Endothelial cell (in vitro differentiated cells): Measurements from ENCODE around the gene ARHGAP26. TPM values are rescaled to one million over a fixed set of nuclear protein-coding genes. Genes with fewer than 3 reads are reported as not detected.

Source experiments
- DNase-seq: peaks from one replicate; pipeline ENCODE4 v3.0.0; 2021; ENCODE audit warnings: low spot score
- H3K27ac Mint-ChIP-seq: one replicate; pipeline ENCODE4 v1.8.0; 2021; ENCODE audit warnings: mixed read lengths, inconsistent platforms; ENCODE audit not compliant: unreplicated experiment
- H3K27me3 Mint-ChIP-seq: one replicate; pipeline ENCODE4 v1.8.0; 2021; ENCODE audit warnings: mild to moderate bottlenecking, moderate library complexity, mixed read lengths, inconsistent platforms; ENCODE audit not compliant: unreplicated experiment
- H3K36me3 Mint-ChIP-seq: one replicate; pipeline ENCODE4 v1.8.0; 2021; ENCODE audit warnings: mild to moderate bottlenecking, low read depth, mixed read lengths, inconsistent platforms; ENCODE audit not compliant: unreplicated experiment
- H3K4me1 Mint-ChIP-seq: one replicate; pipeline ENCODE4 v1.8.0; 2021; ENCODE audit warnings: mild to moderate bottlenecking, mixed read lengths, inconsistent platforms; ENCODE audit not compliant: unreplicated experiment
- H3K4me3 Mint-ChIP-seq: one replicate; pipeline ENCODE4 v1.8.0; 2021; ENCODE audit warnings: mild to moderate bottlenecking, mixed read lengths, inconsistent platforms; ENCODE audit not compliant: unreplicated experiment
- H3K9me3 Mint-ChIP-seq: one replicate; pipeline ENCODE4 v1.8.0; 2021; ENCODE audit warnings: mixed read lengths, inconsistent platforms; ENCODE audit not compliant: unreplicated experiment
- total RNA-seq: library from RNA; stranded (reverse); fragmentation: NEBNext Ultra II Directional; extraction: Animal tissue kit (Norgen Biotek cat#: 25700); gene quantifications from one replicate; pipeline ENCODE4 v1.2.1, GENCODE V29; 2021; ENCODE audit not compliant: unreplicated experiment
- TF ChIP-seq, protein P1 (sequence below): fragments of 200-600 bp; sonication (generic); IDR thresholded peaks from one replicate; pipeline ENCODE4 v1.5.0; 2021; ENCODE audit warnings: antibody characterized with exemption; ENCODE audit not compliant: unreplicated experiment

ARHGAP26 gene
- total RNA-seq, 1 donor from 2014 or later, result 81.5 TPM

DNA sequence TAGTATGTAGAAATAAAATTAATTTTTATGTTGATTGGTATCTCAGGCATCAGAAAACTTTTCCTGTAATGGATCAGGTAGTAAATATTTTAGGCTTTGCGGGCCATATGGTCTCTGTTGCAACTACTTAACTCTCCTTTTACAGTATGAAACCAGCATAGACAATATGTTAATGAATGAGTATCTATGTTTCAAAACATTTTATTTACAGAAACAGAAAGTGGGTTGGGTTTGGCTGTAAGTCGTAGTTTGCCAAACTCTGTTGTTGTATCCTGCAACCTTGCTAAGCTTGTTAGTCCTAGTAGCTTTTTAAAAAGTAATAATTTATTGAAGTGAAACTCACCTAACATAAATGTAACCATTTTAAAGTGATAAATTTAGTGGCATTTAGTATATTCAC lies 501.3 kb downstream of the ARHGAP26 start:
- Mint-ChIP-seq H3K4me1 (peaks cover 3% of the 10 kb centered on the region), H3K4me3 (no peak overlapping the region), H3K27ac (no peak overlapping the region), H3K36me3 (no peaks in the 10 kb centered on the region), H3K27me3 (no peaks in the 10 kb centered on the region), H3K9me3 (no peaks in the 10 kb centered on the region)
- no peak for DNase-seq
- TF ChIP-seq, protein P1, sequence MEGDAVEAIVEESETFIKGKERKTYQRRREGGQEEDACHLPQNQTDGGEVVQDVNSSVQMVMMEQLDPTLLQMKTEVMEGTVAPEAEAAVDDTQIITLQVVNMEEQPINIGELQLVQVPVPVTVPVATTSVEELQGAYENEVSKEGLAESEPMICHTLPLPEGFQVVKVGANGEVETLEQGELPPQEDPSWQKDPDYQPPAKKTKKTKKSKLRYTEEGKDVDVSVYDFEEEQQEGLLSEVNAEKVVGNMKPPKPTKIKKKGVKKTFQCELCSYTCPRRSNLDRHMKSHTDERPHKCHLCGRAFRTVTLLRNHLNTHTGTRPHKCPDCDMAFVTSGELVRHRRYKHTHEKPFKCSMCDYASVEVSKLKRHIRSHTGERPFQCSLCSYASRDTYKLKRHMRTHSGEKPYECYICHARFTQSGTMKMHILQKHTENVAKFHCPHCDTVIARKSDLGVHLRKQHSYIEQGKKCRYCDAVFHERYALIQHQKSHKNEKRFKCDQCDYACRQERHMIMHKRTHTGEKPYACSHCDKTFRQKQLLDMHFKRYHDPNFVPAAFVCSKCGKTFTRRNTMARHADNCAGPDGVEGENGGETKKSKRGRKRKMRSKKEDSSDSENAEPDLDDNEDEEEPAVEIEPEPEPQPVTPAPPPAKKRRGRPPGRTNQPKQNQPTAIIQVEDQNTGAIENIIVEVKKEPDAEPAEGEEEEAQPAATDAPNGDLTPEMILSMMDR, result no peak

DNA sequence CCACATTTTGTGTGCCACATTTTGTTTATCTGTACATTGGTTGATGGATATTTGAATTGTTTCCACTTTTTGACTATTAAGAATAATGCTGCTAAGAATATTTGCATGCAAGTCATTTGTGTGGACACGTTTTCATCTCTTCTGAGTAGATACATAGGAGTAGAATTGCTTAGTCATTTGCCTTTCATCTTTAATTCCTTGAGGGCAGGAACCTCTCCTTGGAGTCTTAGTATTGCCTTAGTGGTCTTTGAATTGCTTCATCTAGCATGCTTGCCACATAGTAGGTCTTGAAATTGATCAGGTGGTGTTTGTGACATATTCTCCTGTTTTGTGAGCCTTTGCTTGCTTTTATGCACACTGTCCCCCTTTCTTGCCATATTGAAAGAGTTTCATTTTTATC lies 504.8 kb downstream of the ARHGAP26 start:
- no peak overlapping the region for H3K4me3 Mint-ChIP-seq
- H3K27me3 Mint-ChIP-seq, result no peaks in the 10 kb centered on the region
- H3K9me3 Mint-ChIP-seq, result no peaks in the 10 kb centered on the region
- H3K4me1 Mint-ChIP-seq, result peaks cover 3% of the 10 kb centered on the region
- no peak overlapping the region for H3K27ac Mint-ChIP-seq
- H3K36me3 Mint-ChIP-seq, result no peaks in the 10 kb centered on the region
- TF ChIP-seq, protein P1, result no peak
- DNase-seq, result no peak

DNA sequence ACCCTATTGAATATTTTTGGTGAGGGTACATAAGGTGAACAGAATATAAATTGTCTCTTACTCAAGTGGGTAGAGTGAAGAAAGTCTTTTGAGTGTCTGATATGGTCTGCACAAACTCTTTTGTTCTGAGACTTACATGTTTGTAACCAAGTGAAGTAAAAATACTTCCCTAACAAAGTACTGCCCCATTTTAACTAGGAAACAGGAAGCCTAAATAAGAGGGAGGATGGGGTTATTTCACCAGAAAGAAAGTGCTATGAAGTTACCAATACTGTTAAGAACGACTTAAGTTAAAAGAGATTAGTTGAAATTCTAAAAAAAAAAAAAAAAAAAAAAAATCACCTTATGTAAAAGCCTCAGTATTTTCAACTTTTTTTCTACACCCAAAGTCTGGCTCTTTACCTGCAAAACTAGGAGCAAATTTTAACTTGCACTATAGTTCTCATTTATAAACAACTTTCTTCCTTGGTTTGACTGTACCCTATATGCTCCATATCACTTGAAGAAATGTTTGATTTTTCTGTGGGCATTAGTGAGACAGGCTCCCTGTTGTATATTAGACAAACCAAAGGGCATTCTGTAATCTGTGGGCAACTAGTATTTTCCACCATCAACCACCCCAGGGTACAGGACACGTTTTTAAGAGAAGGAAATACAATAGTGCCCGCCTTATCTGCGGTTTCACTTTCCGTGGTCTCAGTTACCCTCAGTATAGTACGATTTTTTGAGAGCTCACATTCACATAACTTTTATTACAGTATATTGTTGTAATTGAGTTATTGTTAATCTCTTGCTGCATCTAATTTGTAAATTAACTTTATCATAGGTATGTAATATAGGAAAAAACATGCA lies 505.6 kb downstream of the ARHGAP26 start:
- TF ChIP-seq, protein P1, result no peak
- peaks cover 3% of the 10 kb centered on the region for H3K4me1 Mint-ChIP-seq
- H3K9me3 Mint-ChIP-seq, result no peaks in the 10 kb centered on the region
- no peak for DNase-seq
- H3K27me3 Mint-ChIP-seq, result no peaks in the 10 kb centered on the region
- H3K36me3 Mint-ChIP-seq, result no peaks in the 10 kb centered on the region
- H3K27ac Mint-ChIP-seq, result no peak overlapping the region
- no peak overlapping the region for H3K4me3 Mint-ChIP-seq

DNA sequence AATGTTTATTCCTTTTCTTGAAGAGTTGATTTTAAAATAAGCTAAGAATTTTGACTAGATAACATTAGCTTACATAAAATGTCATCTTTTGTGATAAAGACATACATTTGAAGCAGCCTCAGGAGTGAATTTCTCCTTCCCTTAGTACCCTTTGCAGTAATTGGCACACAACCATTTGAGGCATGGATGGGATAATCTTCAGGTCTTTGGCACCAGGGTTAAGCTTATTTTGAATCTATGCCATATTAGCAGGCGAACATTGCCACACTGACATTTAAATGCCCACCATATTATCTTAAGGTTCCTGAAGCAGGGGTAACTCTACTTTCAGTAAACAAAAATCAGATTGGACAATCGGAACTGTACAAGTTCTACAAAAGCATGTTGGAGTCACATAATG lies 507.4 kb downstream of the ARHGAP26 start:
- Mint-ChIP-seq H3K36me3 (no peaks in the 10 kb centered on the region), H3K4me3 (no peak overlapping the region), H3K9me3 (no peaks in the 10 kb centered on the region), H3K4me1 (peaks cover 3% of the 10 kb centered on the region), H3K27ac (no peak overlapping the region), H3K27me3 (no peaks in the 10 kb centered on the region)
- no peak for DNase-seq
- TF ChIP-seq, protein P1, result no peak

Other genes starting within 250 kb of the ARHGAP26 start
- 0.13 TPM for gene FGF1, start 84.3 kb upstream of the ARHGAP26 start, total RNA-seq